Neural cell (in vitro differentiated cells): ENCODE measurements around the gene DYNC2H1. TPM values are rescaled to one million over a fixed set of nuclear protein-coding genes. Genes with fewer than 3 reads are reported as not detected.

ENCODE experiments used
- H2AFZ ChIP-seq: fragments of 200-600, 300-800 bp; sonication (generic), shearing (Covaris generic); 2 replicates; pipeline ENCODE4 v1.6.0; 2014; ENCODE audit warnings: low read depth, mild to moderate bottlenecking, antibody characterized with exemption, low read length, moderate library complexity
- H3F3A ChIP-seq: fragments of 200-600 bp; shearing (Covaris generic); 2 replicates; pipeline ENCODE4 v1.6.1; 2016; ENCODE audit warnings: mild to moderate bottlenecking, moderate library complexity, mixed read lengths, antibody characterized with exemption, low read length; ENCODE audit not compliant: insufficient read depth, poor library complexity, severe bottlenecking
- H3K27ac ChIP-seq: fragments of 200-600, 300-800 bp; sonication (generic), shearing (Covaris generic); 2 replicates; pipeline ENCODE4 v1.5.1; 2014; ENCODE audit warnings: mild to moderate bottlenecking, low read length, moderate library complexity
- H3K27me3 ChIP-seq: fragments of 300-800, 200-600 bp; sonication (generic), shearing (Covaris generic); 2 replicates; pipeline ENCODE4 v1.6.0; 2014; ENCODE audit warnings: mild to moderate bottlenecking, low read depth, low read length, moderate library complexity; ENCODE audit not compliant: insufficient read depth
- H3K36me3 ChIP-seq: fragments of 300-800, 200-600 bp; sonication (generic), shearing (Covaris generic); 2 replicates; pipeline ENCODE4 v1.5.1; 2014; ENCODE audit warnings: mild to moderate bottlenecking, antibody characterized with exemption, low read length, moderate library complexity; ENCODE audit not compliant: insufficient read depth
- H3K4me2 ChIP-seq: fragments of 300-800, 200-600 bp; sonication (generic), shearing (Covaris generic); 2 replicates; pipeline ENCODE4 v1.6.0; 2014; ENCODE audit warnings: mild to moderate bottlenecking, low read length
- H3K4me3 ChIP-seq: fragments of 300-800, 200-600 bp; sonication (generic), shearing (Covaris generic); 2 replicates; pipeline ENCODE4 v1.5.1; 2014; ENCODE audit warnings: mild to moderate bottlenecking, low read length, moderate library complexity
- H3K79me2 ChIP-seq: fragments of 200-600 bp; shearing (Covaris generic); replicated peaks from 2 replicates; pipeline ENCODE4 v1.6.0; 2014; ENCODE audit warnings: mild to moderate bottlenecking, low read length, moderate library complexity; ENCODE audit not compliant: insufficient read depth
- H3K9ac ChIP-seq: fragments of 300-800, 200-600 bp; sonication (generic), shearing (Covaris generic); 2 replicates; pipeline ENCODE4 v1.6.1; 2016; ENCODE audit warnings: mild to moderate bottlenecking, low read length, mixed read lengths
- H3K9me2 ChIP-seq: fragments of 200-600 bp; shearing (Covaris generic); 2 replicates; pipeline ENCODE4 v1.6.1; 2016; ENCODE audit warnings: mild to moderate bottlenecking, low read length, mixed read lengths; ENCODE audit not compliant: insufficient read depth
- H3K9me3 ChIP-seq: fragments of 200-600, 300-800 bp; sonication (generic), shearing (Covaris generic); 2 replicates; pipeline ENCODE4 v1.6.1; 2016; ENCODE audit warnings: mild to moderate bottlenecking, mixed run types, low read length, moderate library complexity, mixed read lengths
- H4K20me1 ChIP-seq: fragments of 200-600 bp; shearing (Covaris generic); 2 replicates; pipeline ENCODE4 v1.6.1; 2016; ENCODE audit warnings: mild to moderate bottlenecking, mixed run types; ENCODE audit not compliant: insufficient read depth
- EP300 ChIP-seq: fragments of 450-650 bp; conservative IDR thresholded peaks from 2 replicates; pipeline ENCODE4 v1.6.1; 2014; ENCODE audit warnings: antibody characterized with exemption, mild to moderate bottlenecking, moderate library complexity; ENCODE audit not compliant: poor library complexity, severe bottlenecking
- EZH2 ChIP-seq: fragments of 200-600, 300-800 bp; shearing (Covaris generic), sonication (generic); IDR thresholded peaks from 2 replicates; pipeline ENCODE4 v1.6.1; 2014; ENCODE audit warnings: antibody characterized with exemption, low read length, borderline replicate concordance, mild to moderate bottlenecking; ENCODE audit not compliant: insufficient read depth, poor library complexity, severe bottlenecking
- MXI1 ChIP-seq: fragments of 450-650 bp; conservative IDR thresholded peaks from 2 replicates; pipeline ENCODE4 v1.6.1; 2014; ENCODE audit warnings: antibody characterized with exemption, mild to moderate bottlenecking; ENCODE audit not compliant: poor library complexity, severe bottlenecking
- POLR2AphosphoS5 ChIP-seq: IDR thresholded peaks from 2 replicates; pipeline ENCODE4 v1.6.1; 2012
- RAD21 ChIP-seq: fragments of 450-650 bp; conservative IDR thresholded peaks from 2 replicates; pipeline ENCODE4 v1.6.1; 2014; ENCODE audit warnings: antibody characterized with exemption, mild to moderate bottlenecking, moderate library complexity
- SMC3 ChIP-seq: fragments of 450-650 bp; conservative IDR thresholded peaks from 2 replicates; pipeline ENCODE4 v1.6.1; 2014; ENCODE audit warnings: antibody characterized with exemption, mild to moderate bottlenecking, moderate library complexity; ENCODE audit not compliant: poor library complexity
- TAF1 ChIP-seq: IDR thresholded peaks from 2 replicates; pipeline ENCODE4 v1.6.1; 2012; ENCODE audit warnings: low read depth
- polyA plus RNA-seq: library from polyadenylated mRNA; depleted of rRNA; stranded (reverse); fragments of >200 nt; gene quantifications from 2 replicates; pipeline ENCODE4 v1.2.3, GENCODE V29; 2014
- TF ChIP-seq, protein P1 (sequence below): fragments of 450-650 bp; IDR thresholded peaks from 2 replicates; pipeline ENCODE4 v1.5.1; 2014; ENCODE audit warnings: antibody characterized with exemption, mild to moderate bottlenecking, moderate library complexity; ENCODE audit not compliant: poor library complexity, severe bottlenecking
- TF ChIP-seq, protein P2 (sequence below): IDR thresholded peaks from 2 replicates; pipeline ENCODE4 v1.6.1; 2012; ENCODE audit warnings: borderline replicate concordance

The DYNC2H1 gene
- polyA plus RNA-seq, 1 donor from 2014 or later = 14.1 TPM

DNA sequence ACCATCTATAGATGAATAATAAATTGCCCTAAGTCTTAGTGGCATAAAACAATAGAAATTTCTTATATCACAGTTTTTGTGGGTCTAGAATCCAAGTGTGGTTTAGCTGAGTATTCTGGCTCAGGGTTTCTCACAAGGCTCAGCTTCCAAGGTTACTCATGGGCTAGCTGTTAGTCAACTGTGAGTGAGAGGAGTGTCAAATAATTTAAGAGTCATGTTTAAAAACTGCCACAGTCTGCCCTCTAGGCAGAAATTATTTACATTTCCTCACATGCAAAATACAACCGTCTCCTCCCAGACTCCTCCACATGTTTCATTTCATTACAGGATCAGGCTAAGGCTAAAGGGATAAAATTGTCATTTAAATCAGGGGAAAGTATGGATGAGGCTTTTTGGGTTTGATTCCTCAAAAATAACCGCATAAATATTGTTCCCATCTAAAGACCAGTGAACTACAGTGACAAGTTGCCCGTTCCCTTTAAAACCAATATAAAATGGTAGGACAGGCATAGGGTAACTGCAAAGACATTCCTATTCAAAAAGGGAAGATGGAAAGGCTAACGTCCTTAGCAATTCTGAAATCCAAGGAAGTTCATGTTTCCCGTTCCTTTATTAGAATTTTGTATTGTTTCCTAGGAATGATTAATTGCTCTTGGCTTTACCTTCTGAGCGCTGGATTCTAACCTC is 324.3 kb downstream of the DYNC2H1 start:
- no peaks in the 10 kb centered on the region for H3K27me3 ChIP-seq
- no peak overlapping the region for H2AFZ ChIP-seq
- TF ChIP-seq, protein P1, sequence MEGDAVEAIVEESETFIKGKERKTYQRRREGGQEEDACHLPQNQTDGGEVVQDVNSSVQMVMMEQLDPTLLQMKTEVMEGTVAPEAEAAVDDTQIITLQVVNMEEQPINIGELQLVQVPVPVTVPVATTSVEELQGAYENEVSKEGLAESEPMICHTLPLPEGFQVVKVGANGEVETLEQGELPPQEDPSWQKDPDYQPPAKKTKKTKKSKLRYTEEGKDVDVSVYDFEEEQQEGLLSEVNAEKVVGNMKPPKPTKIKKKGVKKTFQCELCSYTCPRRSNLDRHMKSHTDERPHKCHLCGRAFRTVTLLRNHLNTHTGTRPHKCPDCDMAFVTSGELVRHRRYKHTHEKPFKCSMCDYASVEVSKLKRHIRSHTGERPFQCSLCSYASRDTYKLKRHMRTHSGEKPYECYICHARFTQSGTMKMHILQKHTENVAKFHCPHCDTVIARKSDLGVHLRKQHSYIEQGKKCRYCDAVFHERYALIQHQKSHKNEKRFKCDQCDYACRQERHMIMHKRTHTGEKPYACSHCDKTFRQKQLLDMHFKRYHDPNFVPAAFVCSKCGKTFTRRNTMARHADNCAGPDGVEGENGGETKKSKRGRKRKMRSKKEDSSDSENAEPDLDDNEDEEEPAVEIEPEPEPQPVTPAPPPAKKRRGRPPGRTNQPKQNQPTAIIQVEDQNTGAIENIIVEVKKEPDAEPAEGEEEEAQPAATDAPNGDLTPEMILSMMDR = no peak
- TF ChIP-seq EZH2 = no peak
- TF ChIP-seq, protein P2, sequence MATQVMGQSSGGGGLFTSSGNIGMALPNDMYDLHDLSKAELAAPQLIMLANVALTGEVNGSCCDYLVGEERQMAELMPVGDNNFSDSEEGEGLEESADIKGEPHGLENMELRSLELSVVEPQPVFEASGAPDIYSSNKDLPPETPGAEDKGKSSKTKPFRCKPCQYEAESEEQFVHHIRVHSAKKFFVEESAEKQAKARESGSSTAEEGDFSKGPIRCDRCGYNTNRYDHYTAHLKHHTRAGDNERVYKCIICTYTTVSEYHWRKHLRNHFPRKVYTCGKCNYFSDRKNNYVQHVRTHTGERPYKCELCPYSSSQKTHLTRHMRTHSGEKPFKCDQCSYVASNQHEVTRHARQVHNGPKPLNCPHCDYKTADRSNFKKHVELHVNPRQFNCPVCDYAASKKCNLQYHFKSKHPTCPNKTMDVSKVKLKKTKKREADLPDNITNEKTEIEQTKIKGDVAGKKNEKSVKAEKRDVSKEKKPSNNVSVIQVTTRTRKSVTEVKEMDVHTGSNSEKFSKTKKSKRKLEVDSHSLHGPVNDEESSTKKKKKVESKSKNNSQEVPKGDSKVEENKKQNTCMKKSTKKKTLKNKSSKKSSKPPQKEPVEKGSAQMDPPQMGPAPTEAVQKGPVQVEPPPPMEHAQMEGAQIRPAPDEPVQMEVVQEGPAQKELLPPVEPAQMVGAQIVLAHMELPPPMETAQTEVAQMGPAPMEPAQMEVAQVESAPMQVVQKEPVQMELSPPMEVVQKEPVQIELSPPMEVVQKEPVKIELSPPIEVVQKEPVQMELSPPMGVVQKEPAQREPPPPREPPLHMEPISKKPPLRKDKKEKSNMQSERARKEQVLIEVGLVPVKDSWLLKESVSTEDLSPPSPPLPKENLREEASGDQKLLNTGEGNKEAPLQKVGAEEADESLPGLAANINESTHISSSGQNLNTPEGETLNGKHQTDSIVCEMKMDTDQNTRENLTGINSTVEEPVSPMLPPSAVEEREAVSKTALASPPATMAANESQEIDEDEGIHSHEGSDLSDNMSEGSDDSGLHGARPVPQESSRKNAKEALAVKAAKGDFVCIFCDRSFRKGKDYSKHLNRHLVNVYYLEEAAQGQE = no peak
- TF ChIP-seq SMC3 = no peak
- TF ChIP-seq MXI1 = no peak
- no peak for TF ChIP-seq RAD21
- no peak for TF ChIP-seq EP300
- no peak for TF ChIP-seq TAF1
- TF ChIP-seq POLR2AphosphoS5 = no peak
- H3K79me2 ChIP-seq = no peaks in the 10 kb centered on the region
- no peaks in the 10 kb centered on the region for H3K9me2 ChIP-seq
- H3K36me3 ChIP-seq = no peaks in the 10 kb centered on the region
- no peak overlapping the region for H3K4me3 ChIP-seq
- no peak overlapping the region for H3K4me2 ChIP-seq
- no peak overlapping the region for H3K27ac ChIP-seq
- no peak overlapping the region for H3K9ac ChIP-seq
- H4K20me1 ChIP-seq = no peaks in the 10 kb centered on the region
- H3K9me3 ChIP-seq = no peaks in the 10 kb centered on the region
- H3F3A ChIP-seq = no peaks in the 10 kb centered on the region

DNA sequence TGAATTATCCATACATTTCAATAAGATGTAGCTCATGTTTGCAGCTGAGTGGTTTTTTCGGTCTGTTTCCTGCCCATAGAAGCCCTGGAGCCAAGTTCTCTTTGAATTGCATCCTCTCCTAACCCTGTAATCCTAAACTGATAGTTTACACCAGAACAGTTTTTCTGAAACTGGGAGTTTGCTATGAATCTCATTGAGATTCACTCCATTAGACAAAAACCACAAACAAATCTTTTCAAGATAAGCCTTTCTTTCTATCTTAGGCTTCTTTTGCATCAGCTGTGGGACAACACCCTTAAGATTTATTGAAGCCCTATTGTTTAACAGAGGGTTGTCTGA is 324.8 kb downstream of the DYNC2H1 start:
- H4K20me1 ChIP-seq = no peaks in the 10 kb centered on the region
- H3K9ac ChIP-seq = no peak overlapping the region
- H3F3A ChIP-seq = no peaks in the 10 kb centered on the region
- no peak overlapping the region for H3K4me3 ChIP-seq
- no peak overlapping the region for H3K27ac ChIP-seq
- no peak overlapping the region for H3K4me2 ChIP-seq
- no peak for TF ChIP-seq SMC3
- H3K79me2 ChIP-seq = no peaks in the 10 kb centered on the region
- no peaks in the 10 kb centered on the region for H3K27me3 ChIP-seq
- H2AFZ ChIP-seq = no peak overlapping the region
- H3K9me2 ChIP-seq = no peaks in the 10 kb centered on the region
- no peaks in the 10 kb centered on the region for H3K36me3 ChIP-seq
- H3K9me3 ChIP-seq = no peaks in the 10 kb centered on the region
